Measurements from ENCODE around the gene FOXO3.

DNA sequence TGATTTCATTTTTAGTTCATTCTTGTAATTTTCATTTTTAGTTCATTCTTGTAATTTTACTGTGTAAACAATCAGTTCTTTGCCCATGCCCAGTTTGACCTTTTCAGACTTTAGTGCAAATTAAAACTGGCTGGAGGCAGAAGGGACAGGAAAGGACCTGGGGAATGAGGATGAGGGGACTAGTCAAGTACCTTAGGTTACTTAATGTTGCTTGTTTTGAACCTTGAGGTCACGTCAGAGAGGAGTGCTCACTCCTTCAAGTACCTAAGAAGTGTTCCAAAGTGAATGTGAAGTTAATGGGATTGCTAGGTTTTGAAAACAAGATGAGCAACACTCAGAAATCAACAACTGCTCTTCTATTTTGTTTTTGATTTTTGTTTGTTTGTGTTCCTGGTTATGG, 82.5 kb downstream of the FOXO3 start:
- no peak for TF ChIP-seq POLR2AphosphoS5 (IDR thresholded peaks at IDR 0.05; ENCODE audit: low read depth, low read length)
- TF ChIP-seq SMC3 (IDR thresholded peaks at IDR 0.05; ENCODE audit: low read depth, low read length): no peak
- TF ChIP-seq, protein P1, sequence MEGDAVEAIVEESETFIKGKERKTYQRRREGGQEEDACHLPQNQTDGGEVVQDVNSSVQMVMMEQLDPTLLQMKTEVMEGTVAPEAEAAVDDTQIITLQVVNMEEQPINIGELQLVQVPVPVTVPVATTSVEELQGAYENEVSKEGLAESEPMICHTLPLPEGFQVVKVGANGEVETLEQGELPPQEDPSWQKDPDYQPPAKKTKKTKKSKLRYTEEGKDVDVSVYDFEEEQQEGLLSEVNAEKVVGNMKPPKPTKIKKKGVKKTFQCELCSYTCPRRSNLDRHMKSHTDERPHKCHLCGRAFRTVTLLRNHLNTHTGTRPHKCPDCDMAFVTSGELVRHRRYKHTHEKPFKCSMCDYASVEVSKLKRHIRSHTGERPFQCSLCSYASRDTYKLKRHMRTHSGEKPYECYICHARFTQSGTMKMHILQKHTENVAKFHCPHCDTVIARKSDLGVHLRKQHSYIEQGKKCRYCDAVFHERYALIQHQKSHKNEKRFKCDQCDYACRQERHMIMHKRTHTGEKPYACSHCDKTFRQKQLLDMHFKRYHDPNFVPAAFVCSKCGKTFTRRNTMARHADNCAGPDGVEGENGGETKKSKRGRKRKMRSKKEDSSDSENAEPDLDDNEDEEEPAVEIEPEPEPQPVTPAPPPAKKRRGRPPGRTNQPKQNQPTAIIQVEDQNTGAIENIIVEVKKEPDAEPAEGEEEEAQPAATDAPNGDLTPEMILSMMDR (IDR thresholded peaks at IDR 0.05): no peak
- TF ChIP-seq RXRA (IDR thresholded peaks at IDR 0.05; ENCODE audit: borderline replicate concordance, low read depth): no peak
- TF ChIP-seq RFX5 (IDR thresholded peaks at IDR 0.05; ENCODE audit: low read length): no peak
- TF ChIP-seq NFIC (IDR thresholded peaks at IDR 0.05; ENCODE audit: borderline replicate concordance): no peak
- no peak for TF ChIP-seq EP300 (IDR thresholded peaks at IDR 0.05; ENCODE audit: borderline replicate concordance in 1 of 2, low read depth in 1 of 2, low read length in 1 of 2)
- TF ChIP-seq TEAD4 (IDR thresholded peaks at IDR 0.05; ENCODE audit: borderline replicate concordance, insufficient read depth): no peak
- no peak for TF ChIP-seq USF1 (IDR thresholded peaks at IDR 0.05; ENCODE audit: borderline replicate concordance, low read depth)
- TF ChIP-seq YY1 (IDR thresholded peaks at IDR 0.05; ENCODE audit: low read depth): no peak
- no peak for TF ChIP-seq MAX (IDR thresholded peaks at IDR 0.05; ENCODE audit: low read depth)
- TF ChIP-seq GABPA (IDR thresholded peaks at IDR 0.05; ENCODE audit: low read depth): no peak
- no peak for TF ChIP-seq EZH2phosphoT487 (IDR thresholded peaks at IDR 0.05; ENCODE audit: borderline replicate concordance, low read depth)
- TF ChIP-seq TAF1 (IDR thresholded peaks at IDR 0.05; ENCODE audit: borderline replicate concordance, low read depth, low read length): no peak

Data from SK-N-SH (cell line).